Right renal cortex interstitium (tissue), 3 donors: ENCODE data around the gene TMEM18. TPM values are rescaled to one million over a fixed set of nuclear protein-coding genes. Genes with fewer than 3 reads are reported as not detected.
"Not testable (repeated sequence)": the region's sequence is repeated elsewhere in the genome, so short reads cannot be mapped to it uniquely, and the experiment has no call there.

Experiments used
- DNase-seq, 3 donors: peaks; one replicate each; pipeline ENCODE4 v3.0.0-alpha.2; 2013; ENCODE audit warnings: low read depth in 3 of 3, low spot score in 2 of 3
- polyA plus RNA-seq, 3 donors: library from polyadenylated mRNA; unstranded; fragments of 120-200 nt; gene quantifications; one replicate each; pipeline ENCODE4 v1.2.1, GENCODE V29; 2013; ENCODE audit not compliant: insufficient read length in 3 of 3

Gene TMEM18
- polyA plus RNA-seq: 10 to 100 TPM; 59.7 to 60.9 (median 60.7) TPM

DNA sequence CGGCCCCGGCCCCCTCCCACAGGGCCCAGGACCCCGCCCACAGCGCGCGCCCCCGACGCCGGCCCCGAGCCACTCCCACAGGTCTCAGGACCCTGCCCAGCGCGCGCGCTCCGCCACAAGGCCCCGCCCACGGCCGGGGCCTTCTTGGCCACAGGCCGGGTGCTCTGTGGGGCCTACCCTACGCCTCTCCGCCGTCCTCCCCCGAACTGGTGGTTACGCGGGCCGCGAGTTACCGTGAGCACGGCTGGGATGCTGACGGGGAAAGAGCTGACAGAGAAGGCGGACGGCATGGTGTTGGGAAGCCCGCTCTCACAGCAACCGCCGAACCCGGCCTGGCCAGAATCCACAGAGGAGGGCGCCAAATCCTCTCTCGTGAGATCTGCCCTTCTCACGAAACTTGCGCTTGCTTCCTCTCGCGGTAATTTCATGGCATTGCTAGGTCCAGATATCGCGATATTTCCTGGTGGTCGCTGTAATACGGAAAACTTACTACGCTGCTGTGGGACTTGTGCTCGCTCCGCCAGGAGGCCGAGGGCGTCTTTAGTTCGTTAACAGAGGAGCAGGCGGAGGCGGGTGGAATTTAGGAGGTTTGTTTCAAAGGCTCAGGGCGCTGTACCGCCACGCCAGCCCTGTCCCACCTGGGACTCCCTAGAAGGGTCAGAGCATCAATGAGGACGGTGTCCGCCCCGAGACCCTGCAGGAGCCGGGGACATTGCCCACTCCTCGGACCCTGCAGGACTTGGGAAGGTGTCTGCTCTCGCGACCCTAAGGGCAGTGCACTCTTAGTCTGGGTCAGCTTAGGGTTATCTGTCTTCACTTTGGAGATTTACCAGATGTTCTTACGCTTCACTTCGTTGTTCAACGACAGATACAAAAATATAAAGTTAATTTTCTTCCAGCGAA is at the start of gene TMEM18:
Gene TMEM18, minus strand, starts transcription at position 351 of the 903 bp plus-strand sequence. Its CDS starts 61 bp downstream, at position 290.
- DNase-seq: peak; percentile 96 to 98 (median 98)

DNA sequence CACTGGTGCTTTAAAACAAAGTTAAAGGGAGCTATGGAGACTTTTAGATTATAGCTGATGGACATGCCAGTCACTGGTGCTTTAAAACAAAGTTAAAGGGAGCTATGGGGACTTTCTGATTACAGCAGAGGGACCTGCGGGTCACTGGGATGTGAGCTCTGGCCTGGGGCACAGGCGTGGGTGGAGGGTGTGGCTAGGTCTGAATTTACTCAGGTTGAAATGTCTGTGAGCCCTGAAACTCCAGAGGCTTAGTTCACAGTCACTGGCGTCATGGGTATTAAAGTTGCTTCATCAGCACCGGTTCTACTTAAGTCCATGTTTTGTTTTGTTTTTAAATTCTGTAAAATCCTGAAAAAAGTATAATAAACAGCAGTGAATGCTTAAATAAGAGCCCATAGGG is 49.0 kb upstream of the TMEM18 start:
- DNase-seq: no peak

DNA sequence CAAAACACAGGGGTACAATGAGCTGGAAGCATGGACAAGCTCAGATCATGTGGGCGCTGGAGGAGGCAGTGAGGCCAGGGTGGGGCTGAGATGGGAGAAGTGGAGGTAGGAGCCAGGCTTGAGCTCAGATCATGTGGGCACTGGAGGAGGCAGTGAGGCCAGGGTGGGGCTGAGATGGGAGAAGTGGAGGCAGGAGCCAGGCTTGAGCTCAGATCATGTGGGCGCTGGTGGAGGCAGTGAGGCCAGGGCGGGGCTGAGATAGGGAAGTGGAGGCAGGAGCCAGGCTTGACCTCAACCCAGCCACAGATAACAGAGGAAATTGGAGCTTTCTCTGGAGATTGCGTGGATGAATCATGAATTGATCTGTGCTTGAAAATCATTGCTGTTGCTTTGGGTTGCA is 48.3 kb upstream of the TMEM18 start:
- DNase-seq: no peak

DNA sequence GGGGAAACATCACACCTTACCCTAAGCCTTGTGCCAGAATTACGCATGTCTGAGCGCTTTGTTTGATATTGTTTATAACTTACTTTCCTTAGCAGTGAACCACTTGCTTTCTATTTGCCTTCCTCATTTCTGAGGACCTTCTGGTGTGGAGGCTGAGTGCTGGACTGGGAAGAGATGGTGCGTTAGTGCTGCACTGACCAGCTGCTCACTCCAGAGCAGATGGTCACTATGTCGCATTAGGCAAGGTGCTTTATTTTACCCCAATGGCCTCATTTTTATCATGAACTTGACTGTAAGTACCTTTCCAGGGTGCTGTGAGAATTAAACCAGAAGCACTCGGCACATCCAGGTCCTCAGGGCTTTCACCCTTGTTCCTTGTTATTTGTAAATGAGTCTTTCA is 46.6 kb upstream of the TMEM18 start:
- no peak for DNase-seq

DNA sequence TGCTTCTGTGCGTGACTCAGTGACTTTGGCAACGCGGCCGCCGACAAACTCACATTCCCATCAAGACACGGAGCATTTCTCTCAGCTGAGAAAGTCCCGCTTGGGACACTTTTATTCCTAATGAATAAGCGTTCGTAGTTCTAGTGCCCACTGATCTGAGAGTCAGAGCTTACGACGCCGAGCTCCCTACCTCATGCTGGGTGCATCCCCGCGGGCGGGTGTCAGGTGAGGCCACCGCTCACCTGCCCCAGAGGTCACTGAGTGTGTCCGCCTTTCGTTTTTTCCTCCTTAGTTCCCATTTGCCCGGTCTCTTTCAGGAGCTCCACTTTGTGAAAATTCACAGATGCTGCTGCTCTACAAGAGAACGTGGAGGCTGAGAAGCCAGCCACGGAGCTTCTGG is 43.6 kb upstream of the TMEM18 start:
- no peak for DNase-seq

DNA sequence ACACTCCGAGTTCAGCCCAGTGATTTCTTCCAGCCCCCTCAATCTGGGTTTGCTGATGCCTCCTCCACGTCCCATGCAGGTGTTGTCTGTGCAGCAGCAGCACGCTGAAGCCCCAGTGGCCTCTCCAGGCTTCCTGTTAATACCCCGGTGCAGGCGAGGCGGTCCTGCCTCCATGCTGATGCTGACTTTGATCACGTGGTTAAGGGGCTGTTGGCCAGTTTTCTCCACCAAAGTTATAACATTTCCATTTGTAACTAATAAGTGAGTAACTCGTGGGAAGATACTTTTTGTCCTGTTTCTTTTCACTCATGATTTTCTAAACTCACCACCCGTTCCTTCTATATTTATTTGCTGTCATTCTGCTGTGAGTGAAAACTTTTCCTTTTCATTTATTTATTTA is 42.5 kb upstream of the TMEM18 start:
- DNase-seq: no peak

DNA sequence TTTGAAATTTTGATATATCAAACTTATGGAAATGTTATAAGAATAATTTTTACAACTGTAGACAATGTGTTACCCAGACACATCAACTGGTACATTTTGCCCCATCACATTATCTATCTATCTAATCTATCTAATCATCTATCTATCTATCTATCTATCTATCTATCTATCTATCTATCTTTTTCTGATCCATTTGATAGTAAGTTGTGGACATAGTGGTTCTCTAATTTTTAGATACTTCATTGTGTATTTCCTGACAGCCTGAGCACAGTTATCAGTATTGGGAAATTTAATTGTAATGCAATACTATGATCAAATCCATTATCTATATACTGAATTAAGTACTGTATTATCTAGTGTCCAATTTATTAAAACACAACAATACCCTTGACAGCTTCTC is 42.0 kb upstream of the TMEM18 start:
- no peak for DNase-seq

DNA sequence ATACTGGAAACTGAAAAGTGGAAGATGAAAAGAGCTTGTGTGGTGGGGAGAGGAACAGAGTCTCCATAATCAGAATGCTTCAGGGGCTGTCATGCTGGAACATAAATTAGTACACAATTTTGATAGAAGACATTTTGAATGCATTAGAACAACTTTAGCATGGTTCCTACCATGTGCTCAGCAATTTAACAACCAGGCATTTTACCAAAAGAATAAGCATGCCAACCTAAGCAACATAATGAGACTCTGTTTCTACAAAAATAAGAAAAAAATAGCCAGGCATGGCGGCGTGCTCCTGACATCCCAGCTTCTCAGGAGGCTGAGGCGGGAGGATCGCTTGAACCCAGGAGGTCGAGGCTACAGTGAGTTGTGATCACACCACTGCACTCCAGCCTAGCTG is 40.5 kb upstream of the TMEM18 start:
- no peak for DNase-seq

DNA sequence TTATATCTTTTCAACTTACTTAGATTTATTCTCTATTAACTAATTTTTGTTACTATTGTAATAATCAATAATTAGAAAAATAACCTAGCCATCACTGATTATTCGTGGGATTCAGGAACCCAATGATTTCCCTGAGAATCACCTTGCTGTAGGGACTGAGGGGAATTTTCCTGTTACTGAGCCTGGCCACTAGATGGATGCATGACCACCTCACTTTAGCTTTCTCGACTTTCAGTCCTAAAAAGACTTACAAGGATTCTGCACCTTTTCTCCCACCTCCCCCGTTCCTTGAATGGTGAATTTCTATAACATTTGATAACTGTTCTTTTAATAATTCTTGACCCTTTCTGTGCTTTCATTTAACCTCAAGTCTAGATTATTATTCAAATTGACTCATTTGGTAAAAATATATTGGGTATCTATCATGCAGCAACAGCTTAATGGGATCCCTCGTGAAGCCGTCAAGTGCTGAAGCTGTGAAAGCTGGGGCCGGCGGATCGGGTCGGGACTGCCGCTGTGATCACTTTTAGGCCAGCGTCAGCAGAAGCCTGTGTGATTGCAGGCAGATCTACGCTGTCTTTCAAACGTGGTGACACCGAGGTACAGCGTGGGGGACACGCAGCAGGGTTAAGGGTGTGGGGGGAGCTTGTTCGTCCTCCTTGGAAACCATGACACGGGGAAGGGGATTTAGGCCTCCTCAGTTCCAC is 38.8 kb upstream of the TMEM18 start:
- DNase-seq: no peak

DNA sequence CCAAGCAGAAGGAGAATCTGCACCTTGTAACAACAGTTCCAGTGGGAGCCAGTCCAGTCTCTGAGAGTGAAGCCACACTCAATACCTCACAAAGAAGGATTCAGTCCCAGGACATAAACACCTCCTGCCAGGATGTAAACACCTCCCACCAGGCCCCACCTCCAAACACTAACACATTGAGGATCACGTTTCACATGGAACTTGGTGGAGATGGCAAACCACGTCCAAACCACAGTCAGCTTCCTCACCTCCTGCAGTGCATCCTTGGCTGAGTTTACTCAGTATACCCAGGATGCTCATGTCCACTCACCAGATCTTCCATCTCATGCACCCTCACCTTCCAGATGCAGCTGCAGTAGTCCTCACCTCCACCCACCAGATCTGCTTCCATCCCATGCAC is 37.8 kb upstream of the TMEM18 start:
- no peak for DNase-seq

DNA sequence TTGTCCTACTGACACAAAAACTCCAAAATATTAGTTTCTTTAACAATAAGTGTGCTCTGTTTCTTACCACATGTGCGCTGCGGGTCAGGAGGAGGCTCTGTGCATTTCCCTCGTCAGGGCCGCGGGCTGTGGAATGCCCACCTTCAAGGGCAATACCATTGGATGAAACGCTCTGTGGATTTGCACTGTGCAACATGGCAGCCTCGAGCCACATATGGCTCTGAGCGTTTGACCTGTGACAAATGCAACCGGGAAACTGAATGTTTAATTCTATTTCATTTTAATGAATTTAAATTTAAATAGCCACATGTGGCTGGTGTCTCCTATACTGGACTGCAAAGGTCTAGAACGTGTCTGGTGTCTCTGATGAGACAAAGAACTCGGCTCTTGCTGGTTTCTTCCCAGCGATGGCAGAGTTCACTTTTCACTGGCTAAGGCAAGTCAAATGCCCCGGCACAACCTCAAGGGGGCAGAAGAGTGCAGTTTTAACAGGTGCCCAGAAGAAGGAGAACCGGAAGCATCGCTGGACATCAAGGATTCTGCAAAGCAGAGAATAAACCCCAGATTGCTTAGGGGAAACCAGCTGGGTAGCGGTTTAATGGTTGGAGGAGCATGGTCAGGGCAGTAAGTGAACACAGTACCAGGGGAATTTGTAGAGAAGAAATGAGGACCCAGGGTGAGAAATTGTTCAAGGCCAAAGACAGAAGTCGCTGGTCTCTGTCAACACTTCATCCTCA is 37.0 kb upstream of the TMEM18 start:
- no peak for DNase-seq

DNA sequence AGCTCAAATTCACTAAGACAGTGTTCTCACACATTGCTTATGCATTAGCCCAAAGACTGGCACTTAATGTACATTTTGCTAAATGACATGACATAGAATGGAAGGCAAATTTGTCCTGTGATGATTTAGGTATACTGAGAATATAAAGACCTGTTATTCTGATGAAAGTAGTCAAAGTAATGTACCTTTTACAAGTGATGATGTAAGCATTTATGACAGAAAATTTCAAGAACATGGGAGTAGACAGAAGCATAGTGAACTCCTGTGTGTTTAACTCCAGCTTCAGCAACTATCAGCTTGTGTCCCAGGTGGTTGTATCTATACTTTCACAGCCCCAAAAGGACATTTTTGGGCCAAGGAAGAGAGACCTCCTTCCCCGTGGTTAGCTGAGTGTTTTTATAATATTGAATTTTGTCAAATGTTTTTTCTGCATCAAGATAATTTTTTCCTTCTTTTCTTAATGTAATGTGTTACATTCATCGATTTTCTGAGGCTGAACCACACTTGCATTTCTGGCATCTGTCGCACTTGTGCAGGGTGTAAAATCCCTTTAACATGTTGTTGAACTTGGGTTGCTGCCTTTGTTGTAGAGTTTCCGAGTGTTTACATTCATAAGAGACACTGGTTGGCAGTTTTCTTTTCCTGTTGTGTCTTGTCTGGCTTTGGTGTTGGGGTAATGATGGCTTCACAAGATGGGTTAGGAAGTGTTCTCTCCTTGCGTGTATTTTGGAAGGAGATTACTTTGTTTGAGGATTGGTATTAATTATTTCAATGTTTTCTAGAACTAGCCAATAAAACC is 33.9 kb upstream of the TMEM18 start:
- no peak for DNase-seq

DNA sequence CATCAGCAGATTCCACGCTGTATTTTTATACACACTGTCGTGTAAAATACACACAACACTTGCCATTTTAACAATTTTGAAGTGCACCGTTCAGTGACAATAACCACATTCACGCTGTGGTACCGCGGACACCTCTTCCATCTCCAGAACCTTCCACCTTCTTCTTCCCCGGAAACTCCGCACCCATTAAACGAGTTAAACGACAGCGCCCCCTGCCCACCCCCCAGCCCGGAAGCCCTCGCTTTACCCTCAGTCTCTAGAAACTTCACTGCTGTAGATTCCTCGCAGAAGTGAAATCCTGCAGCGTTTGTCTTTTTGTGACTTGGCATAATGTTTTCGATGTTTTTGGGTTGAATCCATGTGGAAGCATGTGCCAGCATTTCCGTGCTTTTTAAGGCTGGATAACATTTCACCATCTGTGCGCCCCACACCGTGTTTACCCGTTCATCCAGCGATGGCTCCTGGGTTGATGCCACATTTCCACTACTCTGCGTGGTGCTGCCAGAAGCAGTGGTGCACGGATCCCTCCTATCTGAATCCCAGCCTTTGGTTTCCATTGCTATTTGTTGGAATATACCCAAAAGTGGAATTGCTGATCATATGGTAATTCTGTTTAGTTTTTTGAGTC is 32.0 kb upstream of the TMEM18 start:
- no peak for DNase-seq

DNA sequence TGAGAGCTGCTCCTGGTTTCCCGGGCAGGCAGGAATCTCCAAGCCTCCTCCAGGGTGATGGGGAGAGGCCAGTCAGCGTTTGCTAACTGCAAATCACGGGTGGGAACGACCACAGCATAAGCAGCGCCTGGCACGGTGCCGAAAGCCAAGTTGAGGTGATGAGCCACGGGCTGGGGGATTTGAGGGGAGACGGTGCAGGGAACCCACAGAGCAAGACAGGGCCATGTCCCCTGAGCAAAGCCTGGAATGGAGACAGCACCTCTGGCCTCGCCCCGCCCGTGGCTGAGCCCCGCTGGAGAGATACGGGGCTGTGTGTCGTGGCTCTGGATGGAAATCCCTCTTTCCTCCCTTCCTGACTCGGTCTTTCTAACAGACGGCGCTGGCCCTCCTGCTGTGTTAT is 31.5 kb upstream of the TMEM18 start:
- no peak for DNase-seq

DNA sequence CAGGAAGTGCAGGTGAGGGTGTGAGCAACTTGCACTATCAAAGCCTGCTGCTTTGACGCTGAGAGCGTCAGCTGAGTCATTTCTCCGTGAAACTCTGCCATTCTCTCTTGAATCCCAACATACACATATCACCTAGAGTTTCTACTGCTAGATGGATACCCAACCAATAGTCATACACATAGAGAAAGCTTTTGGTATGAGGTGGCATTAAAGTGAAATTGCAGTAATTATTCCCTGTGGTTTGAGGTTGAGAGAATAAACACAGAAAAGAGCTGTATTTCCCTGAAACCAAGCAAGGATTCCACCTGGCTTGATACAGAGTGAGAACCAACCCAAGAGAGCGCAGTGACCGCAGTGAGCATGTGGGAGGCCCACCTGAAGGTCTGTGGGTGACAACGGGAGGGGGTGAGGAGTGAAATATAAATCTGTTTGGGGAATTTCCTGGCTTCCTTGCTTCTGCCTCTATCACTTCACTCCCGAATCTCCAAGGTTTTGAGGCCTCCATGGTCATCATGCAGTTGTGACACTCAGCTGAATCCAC is 28.8 kb upstream of the TMEM18 start:
- no peak for DNase-seq

DNA sequence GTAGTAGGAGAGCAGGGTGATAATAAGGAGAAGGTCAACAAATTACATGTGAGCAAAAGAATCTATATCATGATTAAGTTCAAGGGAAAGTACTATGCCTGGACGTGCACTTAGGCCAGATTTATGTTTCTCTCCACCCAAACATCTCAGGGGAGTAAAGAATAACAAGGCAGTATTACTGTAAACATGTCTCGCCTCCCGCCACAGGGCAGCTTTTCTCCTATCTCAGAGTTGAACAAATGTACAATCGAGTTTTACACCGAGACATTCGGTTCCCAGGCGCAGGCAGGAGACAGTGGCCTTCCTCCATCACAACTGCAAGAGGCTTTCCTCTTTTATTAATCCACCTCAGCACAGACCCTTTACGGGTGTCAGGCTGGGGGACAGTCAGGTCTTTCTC is 25.6 kb upstream of the TMEM18 start:
- DNase-seq: not testable (repeated sequence)

DNA sequence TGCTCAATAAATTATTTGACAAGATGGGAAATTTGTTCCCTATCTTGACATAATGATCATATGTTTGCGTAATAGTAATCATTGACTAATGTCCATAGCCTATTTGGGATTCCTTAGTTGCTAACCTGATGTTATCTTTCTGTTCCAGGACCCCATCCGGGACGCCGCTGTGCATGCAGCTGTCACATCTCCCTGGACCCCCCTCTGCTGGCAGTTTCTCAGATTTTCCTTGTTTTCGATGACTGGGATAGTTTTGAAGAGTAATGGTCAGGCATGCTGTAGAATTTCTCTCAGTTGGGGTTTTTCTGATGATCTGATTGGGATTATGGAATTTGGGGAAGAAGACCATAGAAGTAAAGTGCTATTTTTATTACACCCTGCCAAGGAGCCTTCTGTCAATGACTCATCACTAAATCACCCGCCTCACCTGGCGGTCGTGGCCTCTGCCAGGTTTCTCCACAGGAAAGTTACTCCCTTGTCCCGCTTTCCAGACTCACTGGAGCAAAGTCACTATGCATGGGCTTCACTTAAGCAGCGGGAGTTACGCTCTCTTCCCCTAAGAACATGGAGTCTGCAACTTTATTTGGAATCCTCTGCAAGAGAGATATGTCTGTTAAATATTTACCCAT is 19.9 kb upstream of the TMEM18 start:
- no peak for DNase-seq

DNA sequence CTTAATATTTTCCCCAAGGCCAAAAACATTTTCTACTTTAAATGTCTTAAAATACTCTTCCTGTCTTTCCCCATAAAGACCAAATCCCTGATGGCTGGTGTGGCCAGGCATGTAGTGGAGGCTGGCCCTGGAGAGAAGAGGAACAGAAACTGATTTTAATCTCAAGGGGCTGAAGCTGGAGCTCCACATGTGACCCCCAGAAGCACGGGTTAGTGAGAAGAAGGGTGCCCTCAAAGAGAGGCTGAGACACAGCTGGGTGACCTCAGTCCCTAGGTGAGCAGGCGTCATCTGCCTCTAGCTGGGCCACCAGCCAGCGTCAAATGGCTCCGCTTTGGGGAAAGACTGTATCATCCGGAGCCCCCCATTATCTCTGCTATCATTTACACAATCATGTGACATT is 19.3 kb upstream of the TMEM18 start:
- DNase-seq: no peak

DNA sequence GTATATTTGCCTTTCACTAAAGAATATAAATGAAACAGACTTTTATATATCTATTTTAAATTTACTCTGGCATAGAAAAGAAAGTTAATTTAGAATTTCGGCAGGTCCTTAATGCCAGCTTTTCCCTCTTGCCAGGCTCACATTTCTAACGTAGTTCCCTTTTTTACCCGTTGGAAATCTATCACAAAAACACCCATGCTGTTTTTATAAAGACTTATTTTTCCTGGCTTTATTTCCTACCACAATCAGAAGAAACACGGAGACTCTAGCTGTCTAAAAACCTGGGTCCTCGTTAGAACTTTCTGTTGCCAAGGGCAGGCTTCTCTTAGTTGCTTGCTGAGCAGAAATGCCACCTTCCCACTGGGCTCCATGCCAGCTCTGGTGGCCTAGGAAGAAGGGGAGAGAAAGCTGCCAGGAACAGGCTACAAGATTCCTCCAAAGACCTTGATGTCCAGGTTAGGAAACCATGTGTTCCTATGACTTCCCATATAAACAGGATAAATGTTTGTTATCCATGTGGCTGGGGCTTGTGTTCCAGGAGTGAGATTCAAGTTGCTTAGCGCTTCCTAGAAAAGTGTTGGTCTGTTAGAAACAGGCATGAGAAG is 17.8 kb upstream of the TMEM18 start:
- DNase-seq: no peak
